Esophagus squamous epithelium (tissue), 5 donors: ENCODE measurements around the gene CSAG3. TPM values are rescaled to one million over a fixed set of nuclear protein-coding genes. Genes with fewer than 3 reads are reported as not detected.
"Not testable (repeated sequence)": the region's sequence is repeated elsewhere in the genome, so short reads cannot be mapped to it uniquely, and the experiment has no call there.

Experiments used
- DNase-seq: peaks from one replicate; lab custom pipeline; 2025; lab: John Stamatoyannopoulos, UW
- H3K27ac ChIP-seq, 4 donors: fragments of 200-600 bp; sonication (generic); one replicate each; pipeline ENCODE4 v1.5.1; 2016 to 2019; ENCODE audit warnings: mild to moderate bottlenecking in 1 of 4
- H3K27me3 ChIP-seq, 4 donors: fragments of 200-600 bp; sonication (generic); 1 replicate in 3 of 4; 2 replicates in 1 of 4; pipeline versions ENCODE4 v1.5.1 to v1.6.0; 2017 to 2021; ENCODE audit warnings: antibody characterized with exemption in 1 of 4
- H3K36me3 ChIP-seq, 3 donors: fragments of 200-600 bp; sonication (generic); one replicate each; pipeline ENCODE4 v1.5.1; 2016 to 2019
- H3K4me1 ChIP-seq, 3 donors: fragments of 200-600 bp; sonication (generic); one replicate each; pipeline ENCODE4 v1.5.1; 2017 to 2019
- H3K4me3 ChIP-seq, 4 donors: fragments of 200-600 bp; sonication (generic); 1 replicate in 3 of 4; 2 replicates in 1 of 4; pipeline ENCODE4 v1.5.1; 2016 to 2019; ENCODE audit warnings: mild to moderate bottlenecking in 2 of 4, moderate library complexity in 1 of 4
- H3K9me3 ChIP-seq, 3 donors: fragments of 200-600 bp; sonication (generic); one replicate each; pipeline ENCODE4 v1.5.1; 2016 to 2019
- POLR2A ChIP-seq, 4 donors: fragments of 450-650 bp; IDR thresholded peaks; one replicate each; pipeline ENCODE4 v1.6.1; 2017; ENCODE audit warnings: antibody characterized with exemption in 4 of 4, mild to moderate bottlenecking in 4 of 4, moderate library complexity in 3 of 4
- whole genome bisulfite sequencing, 2 donors: methylation state at CpG; one replicate each; pipeline ENCODE4 v1.1.5; 2018; 5-methylcytosine and 5-hydroxymethylcytosine counted together
- intact Hi-C: fragments of 100-400 bp; cut with DNase I; formaldehyde crosslinking; loops from one replicate; pipeline ENCODE4 v1.15.0; 2022
- total RNA-seq, 4 donors: library from RNA; depleted of rRNA; stranded (reverse); fragments of >200 nt; gene quantifications; one replicate each; pipeline ENCODE4 v1.1.0, GENCODE V29; 2016
- TF ChIP-seq, protein P1 (sequence below), 6 experiments: fragments of 450-650 bp in 4 of 6; fragments of 200-600 bp in 2 of 6; sonication (generic) in 2 of 6; IDR thresholded peaks; one replicate each; pipeline ENCODE4 v1.5.1; 2016 to 2019; ENCODE audit warnings: antibody characterized with exemption in 6 of 6, mild to moderate bottlenecking in 4 of 6, moderate library complexity in 4 of 6
- donor health status: DM: yes; HTN: yes; CAD: no.

Gene CSAG3
- total RNA-seq, 4 donors from 2014 or later = not detected

DNA sequence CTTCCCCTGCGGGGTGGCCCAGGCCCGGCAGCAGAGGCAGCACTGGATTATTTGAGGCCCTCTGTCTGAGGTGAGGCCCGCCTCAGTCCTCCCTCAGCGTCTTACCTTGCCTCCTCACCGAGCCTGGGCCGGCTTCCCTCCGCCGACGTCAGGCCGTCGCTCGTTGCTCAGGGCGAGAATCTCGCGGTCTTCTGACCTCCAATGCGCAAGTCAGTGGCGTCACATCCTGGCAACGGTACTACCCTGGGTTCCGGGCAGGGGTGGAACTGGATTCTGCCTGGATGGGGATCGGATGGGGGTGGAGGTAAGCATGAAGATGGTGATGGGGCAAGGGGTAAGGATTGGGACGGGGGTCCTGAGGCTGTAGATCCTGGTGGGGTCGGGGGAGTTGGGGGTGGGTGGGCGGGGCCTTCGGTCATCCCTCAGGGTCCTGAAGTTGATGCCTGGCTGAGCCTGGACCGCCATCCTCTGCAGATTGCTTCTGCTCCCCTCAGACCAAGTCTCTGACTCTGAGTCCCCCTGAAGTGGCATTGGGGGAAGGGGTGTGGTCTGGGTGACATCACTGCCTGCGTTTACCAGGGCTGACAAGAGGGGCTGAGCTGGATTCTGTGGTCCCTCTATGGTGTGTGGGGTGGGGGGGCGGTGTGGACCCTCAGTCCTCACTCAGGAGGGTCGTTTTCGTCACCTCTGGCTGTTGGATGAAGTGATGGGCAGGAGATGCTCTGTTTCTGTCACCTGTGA is 10.7 kb downstream of the CSAG3 start, which contains the start of gene MAGEA6:
MAGEA6 (minus strand) TSS at position 141 of the 741 bp plus-strand sequence. CDS start 2,039 bp downstream, outside the sequence.
- H3K27me3 ChIP-seq, H3K27ac ChIP-seq, intact Hi-C loops, H3K4me1 ChIP-seq, DNase-seq, H3K9me3 ChIP-seq, H3K36me3 ChIP-seq, H3K4me3 ChIP-seq: not testable (repeated sequence)
- WGBS, 2 donors = no CpG with 5 or more reads among the region's 29 CpGs

DNA sequence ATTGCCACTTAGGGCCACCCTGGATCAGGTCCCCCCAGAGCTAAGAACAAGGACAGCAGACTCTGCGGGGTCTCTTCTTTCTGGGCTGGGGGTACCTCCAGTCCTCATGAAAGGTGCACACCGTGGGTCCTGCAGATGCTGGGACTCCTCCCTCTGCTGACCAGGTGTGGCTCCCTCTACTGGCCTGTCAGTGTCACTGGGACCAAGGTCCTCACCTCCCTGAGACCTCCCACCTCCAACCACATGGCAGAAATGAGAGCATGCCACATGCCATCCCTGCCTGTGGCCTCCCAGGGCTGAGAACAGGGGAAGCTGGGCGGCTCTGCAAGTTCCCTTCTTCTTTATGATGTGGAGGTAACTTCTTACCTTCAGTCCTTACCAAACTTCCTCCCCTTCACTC is 28.0 kb downstream of the CSAG3 start:
- DNase-seq, H3K27me3 ChIP-seq, H3K4me1 ChIP-seq, H3K36me3 ChIP-seq, H3K27ac ChIP-seq, H3K4me3 ChIP-seq, H3K9me3 ChIP-seq, intact Hi-C loops: not testable (repeated sequence)
- no CpG with 5 or more reads among the region's 3 CpGs for WGBS, 2 donors

DNA sequence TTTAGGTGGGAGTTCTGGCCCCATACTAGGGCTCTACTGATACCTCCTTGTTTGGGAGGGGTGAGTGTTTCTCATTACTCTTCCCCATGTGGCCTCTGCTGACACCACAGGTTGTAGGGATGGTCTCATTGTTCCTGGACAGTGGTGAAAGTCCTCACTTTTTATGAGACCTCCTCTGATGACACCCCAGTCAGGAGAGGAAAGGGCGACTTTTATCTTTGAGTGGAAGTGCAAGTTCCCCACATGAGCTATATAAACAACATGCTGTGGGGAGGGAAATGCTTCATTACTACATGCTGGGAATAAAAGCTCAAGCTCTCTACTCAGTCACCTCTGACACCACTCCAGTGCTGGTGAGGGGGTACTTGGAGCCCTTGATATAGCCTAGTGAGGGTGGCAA is 39.9 kb downstream of the CSAG3 start:
- WGBS, 2 donors = 88% methylated on average over 1 of the region's 1 CpG; no CpG with 5 or more reads in 1 of the 2 donors
- H3K36me3 ChIP-seq = no peaks in the 10 kb centered on the region
- no peak for DNase-seq
- no peaks in the 10 kb centered on the region for H3K27me3 ChIP-seq
- H3K4me1 ChIP-seq = no peaks in the 10 kb centered on the region
- no peak for TF ChIP-seq POLR2A (IDR thresholded peaks at IDR 0.05)
- TF ChIP-seq, protein P1, sequence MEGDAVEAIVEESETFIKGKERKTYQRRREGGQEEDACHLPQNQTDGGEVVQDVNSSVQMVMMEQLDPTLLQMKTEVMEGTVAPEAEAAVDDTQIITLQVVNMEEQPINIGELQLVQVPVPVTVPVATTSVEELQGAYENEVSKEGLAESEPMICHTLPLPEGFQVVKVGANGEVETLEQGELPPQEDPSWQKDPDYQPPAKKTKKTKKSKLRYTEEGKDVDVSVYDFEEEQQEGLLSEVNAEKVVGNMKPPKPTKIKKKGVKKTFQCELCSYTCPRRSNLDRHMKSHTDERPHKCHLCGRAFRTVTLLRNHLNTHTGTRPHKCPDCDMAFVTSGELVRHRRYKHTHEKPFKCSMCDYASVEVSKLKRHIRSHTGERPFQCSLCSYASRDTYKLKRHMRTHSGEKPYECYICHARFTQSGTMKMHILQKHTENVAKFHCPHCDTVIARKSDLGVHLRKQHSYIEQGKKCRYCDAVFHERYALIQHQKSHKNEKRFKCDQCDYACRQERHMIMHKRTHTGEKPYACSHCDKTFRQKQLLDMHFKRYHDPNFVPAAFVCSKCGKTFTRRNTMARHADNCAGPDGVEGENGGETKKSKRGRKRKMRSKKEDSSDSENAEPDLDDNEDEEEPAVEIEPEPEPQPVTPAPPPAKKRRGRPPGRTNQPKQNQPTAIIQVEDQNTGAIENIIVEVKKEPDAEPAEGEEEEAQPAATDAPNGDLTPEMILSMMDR (IDR thresholded peaks at IDR 0.05) = no peak
- H3K27ac ChIP-seq = no peak overlapping the region
- H3K4me3 ChIP-seq = no peak overlapping the region
- no peaks in the 10 kb centered on the region for H3K9me3 ChIP-seq
- intact Hi-C loops = no loop called here

DNA sequence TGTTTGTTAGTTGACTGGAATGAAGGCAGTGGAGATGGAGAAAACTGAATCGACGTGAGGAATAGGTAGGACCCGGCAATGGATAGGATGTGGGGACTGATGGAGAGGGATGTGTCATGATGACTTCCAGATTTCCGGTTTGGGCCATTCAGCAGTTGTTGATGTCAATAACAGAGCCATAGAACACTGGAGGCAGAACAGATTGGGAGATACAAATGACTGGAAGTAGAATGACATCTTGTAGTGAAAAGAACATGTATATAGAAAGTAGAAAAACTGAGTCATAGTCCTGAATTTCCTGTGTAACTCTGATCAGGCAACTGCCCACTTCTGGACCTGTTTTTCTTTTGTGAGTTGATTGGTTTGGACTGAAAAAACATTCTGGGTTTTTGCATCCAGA is 47.0 kb downstream of the CSAG3 start:
- Histone ChIP-seq H3K27me3 (no peaks in the 10 kb centered on the region), H3K4me1 (no peaks in the 10 kb centered on the region), H3K36me3 (no peaks in the 10 kb centered on the region), H3K27ac (no peak overlapping the region), H3K9me3 (no peaks in the 10 kb centered on the region), H3K4me3 (no peak overlapping the region)
- 85 to 86% methylated on average over 4 of the region's 4 CpGs for whole genome bisulfite sequencing, 2 donors
- no peak for TF ChIP-seq POLR2A (IDR thresholded peaks at IDR 0.05)
- TF ChIP-seq, protein P1 (IDR thresholded peaks at IDR 0.05) = no peak
- intact Hi-C loops = no loop called here
- no peak for DNase-seq

Other genes starting within 250 kb of the CSAG3 start
- gene GABRQ, start 121.3 kb upstream of the CSAG3 start, total RNA-seq = 1 to 10 TPM in 3 of 4 donors, under 1 TPM in 1; 0.57 to 1.5 (median 1.3) TPM
- not detected for gene MAGEA3, start 60.4 kb upstream of the CSAG3 start, total RNA-seq
- gene CSAG2, start 49.9 kb upstream of the CSAG3 start, total RNA-seq = not detected
- gene MAGEA2B, start 44.6 kb upstream of the CSAG3 start, total RNA-seq = not detected
- not detected for gene CSAG1, start 25.5 kb upstream of the CSAG3 start, total RNA-seq
- gene MAGEA12, start 25.5 kb upstream of the CSAG3 start, total RNA-seq = not detected
- gene MAGEA2, start 5.4 kb upstream of the CSAG3 start, total RNA-seq = not detected
- gene MAGEA6, start 10.5 kb downstream of the CSAG3 start, total RNA-seq = not detected
- gene CETN2, start 71.5 kb downstream of the CSAG3 start, total RNA-seq = 10 to 100 TPM; 17.2 to 38.5 (median 24.2) TPM
- 10 to 100 TPM; 41.0 to 63.7 (median 57.4) TPM for gene NSDHL, start 71.8 kb downstream of the CSAG3 start, total RNA-seq
- gene ZNF185, start 138.8 kb downstream of the CSAG3 start, total RNA-seq = 100 to 1,000 TPM; 205 to 470 (median 259) TPM
- not detected for gene PNMA5, start 234.9 kb downstream of the CSAG3 start, total RNA-seq